GM21447 (cell line): Measurements from ENCODE around the gene MMP24OS.
"Not testable (repeated sequence)": the region's sequence is repeated elsewhere in the genome, so short reads cannot be mapped to it uniquely, and the experiment has no call there.

Experiments
- ATAC-seq: cut with Tn5 transposase; IDR thresholded peaks from one replicate; pipeline ENCODE4 v1.9.1; 2021; ENCODE audit not compliant: unreplicated experiment

Gene MMP24OS

DNA sequence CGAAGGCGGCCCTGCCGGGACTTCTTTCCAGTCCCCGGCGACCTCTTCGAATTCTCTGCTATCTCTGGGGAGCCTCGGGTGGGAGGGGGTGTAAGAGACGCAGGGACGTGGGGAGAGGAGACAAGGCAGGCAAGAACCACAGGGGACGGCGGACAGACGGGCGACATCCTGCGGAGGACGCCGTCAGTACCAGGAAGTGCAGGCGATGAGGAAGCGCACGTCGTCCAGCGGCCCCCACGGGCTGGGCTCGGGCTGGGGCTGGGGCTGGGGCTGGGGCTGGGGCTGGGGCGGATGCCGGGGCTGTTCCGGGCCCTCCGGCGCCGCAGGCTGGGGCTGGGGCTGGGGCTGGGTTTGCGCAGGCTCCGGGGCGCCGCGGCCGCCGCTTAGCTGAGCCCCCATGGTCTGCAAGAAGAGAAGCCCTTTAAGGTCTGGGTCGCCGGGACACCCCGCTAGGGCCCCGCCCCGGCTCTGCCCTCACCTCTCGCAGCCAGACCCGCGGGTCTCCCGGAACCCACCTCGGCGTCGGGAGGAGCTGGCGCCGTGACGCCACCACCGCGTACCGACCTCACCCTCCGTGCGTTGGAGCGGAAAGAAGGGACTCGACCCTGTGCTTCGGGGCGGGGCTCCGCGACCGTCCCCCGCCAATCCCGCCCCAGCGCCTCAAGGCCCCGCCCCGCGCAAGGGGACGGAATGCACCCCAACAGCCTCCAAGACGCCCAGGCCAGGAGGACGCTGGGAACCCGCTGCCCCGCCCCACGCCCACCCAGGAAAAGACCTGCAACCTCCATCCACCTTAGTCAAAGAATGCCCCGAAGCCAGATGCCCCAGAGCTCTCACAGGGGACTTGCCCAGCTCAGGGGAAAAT is at the start of gene MMP24OS:
Gene MMP24OS (minus strand): TSS at position 592 of the 865 bp plus-strand sequence. CDS start 193 bp downstream, at position 399.
- ATAC-seq: peak; percentile 76

DNA sequence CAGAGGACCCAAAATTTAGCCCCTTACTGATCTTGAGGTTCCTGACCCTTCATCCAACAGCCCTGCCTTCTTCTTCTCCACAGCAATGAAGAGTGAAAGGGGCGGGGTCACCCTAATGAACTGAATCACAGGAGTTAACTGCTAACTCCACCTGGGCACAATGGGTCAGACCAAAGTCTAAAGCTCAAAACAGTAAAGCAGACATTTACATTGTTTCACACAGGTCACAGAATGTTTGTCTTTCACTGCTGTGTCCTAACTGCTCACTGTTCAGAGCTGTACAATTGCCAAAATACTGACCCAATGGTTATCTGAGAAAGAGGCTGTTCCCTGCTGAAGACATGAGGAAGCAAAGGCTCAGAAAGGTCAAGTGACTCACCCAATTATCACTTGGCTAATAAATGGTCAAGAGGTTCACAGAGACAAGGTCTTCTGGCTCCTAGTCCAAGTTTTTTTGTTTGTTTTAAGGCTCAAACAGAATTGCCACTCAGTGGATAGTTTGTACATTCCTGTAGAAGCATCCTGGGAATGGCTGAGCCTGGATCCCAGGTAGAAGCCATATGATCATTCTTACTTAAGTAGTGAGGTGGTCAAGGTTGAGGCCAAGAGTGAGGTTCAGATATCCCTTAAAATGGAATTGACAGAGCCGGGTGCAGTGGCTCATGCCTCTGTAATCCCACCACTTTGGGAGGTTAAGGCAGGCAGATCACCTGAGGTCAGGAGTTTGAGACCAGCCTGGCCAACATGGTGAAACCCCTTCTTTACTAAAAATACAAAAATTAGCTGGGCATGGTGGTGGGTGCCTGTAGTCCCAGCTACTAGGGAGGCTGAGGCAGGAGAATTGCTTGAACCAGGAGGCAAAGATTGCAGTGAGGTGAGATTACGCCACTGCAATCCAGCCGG is 49.4 kb upstream of the MMP24OS start:
- no peak for ATAC-seq

DNA sequence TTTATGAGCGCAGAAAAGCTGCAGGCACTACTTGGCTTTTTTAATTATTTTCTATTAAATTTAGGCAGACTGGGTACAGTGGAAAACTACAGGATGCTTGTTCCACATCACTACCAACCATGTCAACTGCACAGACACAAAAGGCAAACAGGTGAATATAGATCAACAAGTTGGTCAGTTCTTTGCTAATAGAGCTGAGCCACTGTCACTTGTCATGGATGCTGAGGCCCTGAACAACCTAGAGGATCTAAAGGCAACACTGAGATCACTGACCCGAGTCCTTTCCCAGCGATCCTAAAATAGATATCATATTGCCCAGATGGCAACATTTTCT is 48.8 kb upstream of the MMP24OS start:
- ATAC-seq: no peak

DNA sequence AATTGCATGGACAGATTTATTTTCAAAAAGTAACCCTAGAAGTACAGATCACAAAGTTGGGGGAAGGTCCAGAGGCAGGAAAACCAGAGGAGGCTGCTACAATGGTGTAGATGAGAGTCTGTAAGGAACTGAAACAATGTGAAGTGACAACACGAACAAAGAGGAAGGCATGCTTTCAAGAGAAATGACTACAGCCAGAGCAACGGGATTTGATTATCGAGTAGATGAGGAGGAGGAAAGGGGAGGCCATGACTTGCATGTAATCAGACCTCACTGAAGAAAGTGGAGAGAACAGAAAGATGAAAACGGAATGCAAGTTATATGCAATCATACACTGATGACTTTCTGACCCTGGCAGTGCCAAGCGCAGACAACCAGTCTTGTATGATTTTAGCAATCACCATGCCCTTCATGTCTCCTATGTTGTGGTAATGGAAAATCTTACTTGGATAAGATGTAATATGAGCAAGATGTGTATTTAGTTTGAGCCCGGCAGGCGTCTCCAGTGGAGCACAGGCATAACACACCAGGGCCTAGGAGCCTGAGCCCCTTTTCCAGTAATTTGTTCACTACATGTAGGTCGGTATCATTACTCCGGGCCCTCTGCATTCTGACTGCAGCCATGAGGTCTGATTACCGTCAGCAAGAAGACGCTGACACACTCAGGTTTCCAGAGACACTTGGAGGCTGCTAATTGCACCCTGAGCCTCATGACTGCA is 48.3 kb upstream of the MMP24OS start:
- ATAC-seq: no peak

DNA sequence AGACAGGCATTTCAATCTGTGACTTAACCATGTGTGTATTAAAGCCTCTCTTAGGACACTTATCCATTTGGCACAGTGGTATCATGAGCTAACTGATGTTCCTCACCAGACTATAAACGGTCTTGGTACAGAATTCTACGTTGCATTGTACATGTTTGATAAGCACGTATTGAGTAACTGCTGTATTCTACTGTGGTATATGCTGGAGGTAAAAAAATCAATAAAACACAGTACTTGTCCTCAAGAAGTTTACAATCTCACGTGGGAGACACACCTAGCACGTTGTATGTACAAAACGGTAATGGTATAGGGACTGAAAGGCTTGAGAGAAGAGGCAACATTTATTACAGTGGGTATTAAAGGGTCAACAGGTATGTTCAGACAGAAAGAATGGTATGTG is 47.5 kb upstream of the MMP24OS start:
- no peak for ATAC-seq

DNA sequence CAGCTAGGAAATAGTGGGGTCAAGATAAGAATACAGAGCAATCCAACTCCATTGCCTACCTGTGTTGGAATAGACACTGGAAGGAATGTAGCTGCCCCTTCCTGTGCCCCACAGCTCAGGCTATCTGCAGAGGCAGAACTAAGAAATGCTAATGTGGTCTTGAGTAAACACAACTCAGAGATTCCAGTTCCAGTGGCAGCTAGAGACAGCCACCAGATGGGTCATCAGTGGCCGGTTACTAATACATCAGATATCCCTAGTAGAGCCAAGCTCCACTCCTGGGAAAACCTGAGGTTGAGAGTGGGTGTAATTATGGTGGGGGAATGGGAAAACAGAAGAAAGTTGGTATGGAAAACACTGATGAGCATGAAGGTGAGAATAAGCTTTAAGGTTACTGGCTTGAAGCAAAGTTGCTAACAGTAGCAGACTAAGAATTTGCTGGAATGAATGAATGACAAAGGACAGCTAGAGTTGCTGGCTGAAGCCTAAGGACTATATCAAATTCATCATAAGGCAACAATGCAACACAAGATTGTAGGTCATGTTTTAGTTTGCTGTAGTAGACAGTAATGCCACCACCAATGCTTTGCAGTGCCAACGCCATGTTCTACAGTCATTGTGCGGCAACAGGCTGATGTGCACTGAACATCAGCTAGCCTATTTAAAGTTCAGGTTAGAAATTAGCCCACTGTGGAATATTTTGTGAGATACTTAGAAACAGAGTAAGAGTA is 42.6 kb upstream of the MMP24OS start:
- ATAC-seq: no peak

DNA sequence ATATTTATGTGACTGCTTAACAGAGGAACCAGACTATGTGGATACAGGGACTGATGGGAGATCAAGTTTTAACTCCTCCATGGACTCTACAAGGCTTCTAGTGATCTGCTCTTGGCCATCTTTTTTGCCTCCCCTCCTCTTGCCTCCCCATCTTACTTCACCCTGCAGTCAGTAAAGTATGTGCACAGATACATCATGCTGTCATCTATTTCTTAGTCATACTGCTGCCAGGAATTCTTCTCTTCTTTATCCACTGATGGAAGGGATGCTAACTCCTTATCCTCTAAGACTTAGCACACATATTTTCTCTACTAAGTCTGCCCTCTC is 41.9 kb upstream of the MMP24OS start:
- no peak for ATAC-seq

DNA sequence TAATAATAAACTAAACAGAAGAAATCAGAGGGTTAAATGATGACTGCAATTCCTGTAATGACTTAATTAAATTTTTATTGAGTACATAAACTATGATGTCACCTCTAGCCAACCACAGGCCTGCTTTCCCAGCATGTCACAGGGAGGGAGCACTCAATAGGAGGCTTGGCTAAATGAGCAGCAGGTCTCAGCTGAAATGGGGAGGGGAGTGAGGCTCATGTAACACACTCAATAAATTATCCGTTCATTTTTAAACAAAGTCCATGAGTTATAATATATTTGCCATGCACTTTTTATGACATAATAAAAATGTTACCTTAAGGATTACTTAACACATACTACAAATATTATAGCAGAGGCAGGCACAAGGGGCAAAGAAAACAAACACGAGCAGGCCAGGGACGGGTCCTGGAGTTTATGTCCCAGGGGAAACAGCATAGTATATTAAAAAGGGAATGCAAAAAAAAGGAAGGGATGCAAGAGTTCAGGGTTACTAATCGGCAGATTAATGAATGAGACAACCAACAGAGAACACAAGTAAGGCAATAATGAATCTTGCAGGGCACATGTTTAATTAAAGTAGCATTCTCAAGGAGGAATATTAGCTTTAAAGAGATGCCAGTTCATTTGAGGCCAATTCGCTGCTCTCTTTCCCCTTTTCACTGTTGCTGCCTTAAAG is 41.4 kb upstream of the MMP24OS start:
- no peak for ATAC-seq

DNA sequence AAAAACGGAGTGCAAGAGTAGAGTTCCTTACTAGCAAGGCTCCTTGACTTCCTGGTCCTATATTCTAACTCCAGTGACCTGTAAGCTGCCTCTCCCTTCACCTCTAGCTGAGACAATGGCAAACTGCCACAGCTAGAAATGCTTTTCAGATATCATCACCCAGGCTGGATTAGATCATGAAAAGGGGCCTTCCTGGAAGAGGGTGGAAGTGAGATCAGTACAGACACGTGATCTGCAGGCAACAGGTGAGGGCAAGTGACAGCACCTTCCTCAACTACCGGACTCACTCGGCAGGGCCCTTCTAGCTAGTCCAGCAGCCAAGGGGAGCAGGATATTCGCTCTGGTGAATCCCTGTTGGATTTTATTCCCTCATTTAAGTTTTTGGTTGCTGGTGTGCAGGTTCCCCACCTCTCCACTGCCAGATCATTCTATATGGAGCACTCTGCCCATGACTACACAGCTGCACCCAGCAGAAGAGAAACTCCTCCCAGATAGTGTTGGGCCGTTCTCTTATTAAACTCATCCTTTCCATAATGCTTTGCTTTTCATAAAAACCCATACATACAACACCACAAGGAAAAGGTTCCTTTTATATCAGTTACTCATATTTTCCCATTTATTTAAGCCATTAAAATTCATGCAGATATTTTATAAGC is 40.7 kb upstream of the MMP24OS start:
- ATAC-seq: no peak

DNA sequence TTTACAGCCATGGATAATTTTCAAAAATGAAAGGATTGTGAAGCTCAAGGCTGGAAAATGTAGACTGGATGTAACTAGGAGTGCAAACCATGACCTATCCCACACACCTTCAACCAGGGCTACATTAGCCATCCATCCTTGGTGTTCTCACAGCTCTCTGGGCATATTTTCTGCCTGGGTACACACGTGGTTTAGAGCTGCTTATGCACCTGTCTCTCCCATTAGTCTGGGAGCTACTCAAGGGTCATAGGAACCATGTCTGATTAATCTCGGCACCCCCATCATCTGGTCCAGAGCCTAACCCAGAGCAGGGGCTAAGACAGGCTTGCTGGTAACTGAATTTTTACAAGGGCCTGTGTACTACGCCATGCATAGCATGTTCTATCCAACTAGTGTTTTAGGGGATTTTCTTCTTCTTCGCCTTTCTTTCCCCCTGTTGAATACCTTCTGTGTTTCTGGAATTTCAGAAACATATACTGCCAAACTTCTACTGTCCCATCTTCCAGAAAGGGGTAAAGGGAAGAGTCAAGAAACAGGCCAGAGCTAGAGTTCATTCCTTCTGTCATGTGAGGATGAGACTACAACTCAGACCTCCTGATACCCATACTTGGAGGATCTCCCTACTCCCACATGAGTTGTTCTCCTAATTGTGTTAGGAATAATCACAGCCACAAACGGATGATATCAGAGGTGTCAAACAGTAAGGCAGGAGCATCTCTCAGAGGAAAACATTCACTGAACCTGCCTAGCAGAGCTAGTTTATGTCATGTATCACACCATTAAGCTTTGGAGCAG is 39.7 kb upstream of the MMP24OS start:
- ATAC-seq: no peak

DNA sequence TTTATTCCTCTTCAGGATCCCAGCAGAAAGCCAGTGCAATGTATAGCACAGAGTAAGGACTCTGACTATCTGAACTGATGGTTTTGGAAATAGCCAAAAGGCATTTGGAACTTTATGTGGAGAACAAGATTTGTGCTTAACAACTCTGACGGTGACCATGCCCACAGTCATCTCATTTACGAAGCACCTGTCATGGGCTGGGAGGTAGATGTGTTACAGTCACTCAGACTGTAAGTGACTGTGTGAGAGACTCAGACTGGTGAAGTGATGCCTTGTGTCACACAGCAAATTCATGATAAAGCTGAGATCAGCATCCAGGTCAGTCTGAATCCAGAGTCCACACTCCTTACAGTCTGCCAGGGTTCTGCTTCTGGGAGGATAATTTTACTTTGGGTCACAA is 38.2 kb upstream of the MMP24OS start:
- no peak for ATAC-seq

DNA sequence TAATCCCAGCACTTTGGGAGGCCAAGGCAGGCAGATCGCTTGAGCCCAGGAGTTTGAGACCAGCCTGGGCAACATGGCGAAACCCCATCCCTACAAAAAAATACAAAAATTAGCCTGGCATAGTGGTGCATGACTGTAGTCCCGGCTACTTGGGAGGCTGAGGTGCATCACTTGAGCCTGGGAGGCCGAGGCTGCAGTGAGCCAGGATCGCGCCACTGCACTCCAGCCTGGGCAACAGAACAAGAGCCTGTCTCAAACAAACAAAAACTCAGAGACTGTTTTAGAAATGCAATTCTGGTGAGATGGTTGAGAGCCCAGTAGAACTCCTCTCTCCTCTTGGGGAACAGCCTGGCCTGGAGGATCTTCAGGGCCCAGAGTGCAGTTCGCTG is 37.7 kb upstream of the MMP24OS start:
- not testable (repeated sequence) for ATAC-seq

DNA sequence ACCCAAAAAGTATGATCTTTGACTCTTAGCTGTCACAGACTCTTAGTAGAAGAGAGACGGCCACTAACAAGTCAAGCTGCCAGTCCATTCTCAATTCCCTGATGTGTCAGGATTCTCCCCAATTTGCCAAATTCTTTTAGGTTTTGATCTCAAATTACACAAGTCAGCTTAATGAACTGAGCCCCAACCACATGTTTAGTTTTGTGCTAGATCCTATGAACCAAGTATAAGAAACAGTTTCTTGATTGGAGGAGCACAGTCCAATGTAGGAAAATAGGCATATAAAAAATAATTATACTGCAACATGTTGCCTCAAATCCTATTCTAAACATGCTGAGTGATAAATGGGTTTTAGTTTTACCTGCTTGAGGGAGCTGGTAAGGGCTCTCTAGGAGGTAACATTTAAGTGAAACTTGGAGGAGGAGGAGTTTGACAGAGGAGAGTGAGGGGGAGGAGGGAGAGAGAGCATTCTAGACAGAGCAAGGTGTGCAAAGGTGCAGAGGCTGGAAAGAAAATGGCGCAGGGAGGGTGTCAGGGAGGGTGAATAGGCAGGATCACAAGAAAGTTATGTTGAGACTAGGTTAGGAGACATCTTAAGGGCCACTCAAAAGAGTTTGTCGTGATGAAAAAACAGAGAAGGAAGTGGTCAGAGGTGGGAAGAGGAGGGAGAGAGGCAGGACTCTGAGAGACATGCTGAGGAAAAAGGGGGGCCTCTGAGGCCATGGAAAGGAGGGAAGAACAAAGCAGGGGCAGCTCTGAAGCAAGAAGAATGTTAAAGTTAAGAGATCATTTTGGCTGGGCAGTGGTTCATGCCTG is 37.1 kb upstream of the MMP24OS start:
- no peak for ATAC-seq

DNA sequence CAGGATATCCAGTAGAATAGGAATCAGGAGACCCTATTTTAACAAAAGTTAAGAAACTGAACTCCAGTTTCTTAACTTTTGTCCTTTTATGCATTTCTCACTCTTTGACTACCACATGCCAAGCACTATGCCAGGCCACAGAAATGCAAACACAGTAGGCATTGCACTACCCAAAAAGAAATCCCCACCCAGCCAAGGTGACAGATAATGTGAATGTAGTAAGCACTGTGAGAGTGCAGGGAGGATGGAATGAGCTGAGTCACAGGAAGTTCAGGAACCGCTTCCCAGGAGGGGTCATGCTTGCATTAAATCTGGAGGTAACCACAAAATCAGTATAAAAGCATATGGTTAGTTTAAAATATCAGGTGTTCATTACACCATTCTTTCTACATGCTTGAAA is 34.4 kb upstream of the MMP24OS start:
- no peak for ATAC-seq

DNA sequence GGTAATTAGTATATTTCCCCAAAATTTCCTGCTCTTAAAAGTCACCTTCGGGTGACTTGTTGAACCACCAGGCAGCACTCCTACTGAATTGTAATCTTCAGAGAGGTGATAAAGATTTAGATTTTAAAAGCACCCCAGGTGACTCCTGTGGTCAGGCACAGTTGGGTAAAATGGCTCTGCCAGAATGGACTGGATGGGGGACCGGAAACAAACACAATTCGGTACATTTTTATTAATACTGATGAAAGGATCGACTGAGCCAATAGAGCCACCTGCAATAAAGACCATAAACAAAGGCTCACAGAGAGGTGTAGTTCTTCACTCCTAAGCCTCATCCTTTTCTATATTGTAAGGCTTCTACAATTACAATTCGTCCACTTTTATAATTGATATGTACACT is 33.9 kb upstream of the MMP24OS start:
- ATAC-seq: no peak

DNA sequence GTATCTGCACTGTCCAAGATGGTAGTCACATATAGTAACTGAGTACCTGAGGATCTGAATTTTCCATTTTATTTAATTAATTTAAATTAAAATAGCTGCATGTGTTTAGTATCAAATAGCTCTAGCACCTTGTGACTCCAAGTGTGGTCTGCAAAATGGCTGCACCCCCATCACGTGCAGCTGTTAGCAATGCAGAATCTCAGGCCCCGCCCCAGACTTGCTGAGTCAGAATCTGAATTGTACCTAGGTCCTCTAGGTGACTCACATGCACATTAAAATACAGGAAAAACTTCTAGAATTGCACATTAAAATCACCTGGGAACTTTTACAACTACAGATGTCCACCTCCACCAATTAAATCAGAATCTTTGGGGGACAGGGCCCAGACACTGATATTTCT is 33.5 kb upstream of the MMP24OS start:
- no peak for ATAC-seq

DNA sequence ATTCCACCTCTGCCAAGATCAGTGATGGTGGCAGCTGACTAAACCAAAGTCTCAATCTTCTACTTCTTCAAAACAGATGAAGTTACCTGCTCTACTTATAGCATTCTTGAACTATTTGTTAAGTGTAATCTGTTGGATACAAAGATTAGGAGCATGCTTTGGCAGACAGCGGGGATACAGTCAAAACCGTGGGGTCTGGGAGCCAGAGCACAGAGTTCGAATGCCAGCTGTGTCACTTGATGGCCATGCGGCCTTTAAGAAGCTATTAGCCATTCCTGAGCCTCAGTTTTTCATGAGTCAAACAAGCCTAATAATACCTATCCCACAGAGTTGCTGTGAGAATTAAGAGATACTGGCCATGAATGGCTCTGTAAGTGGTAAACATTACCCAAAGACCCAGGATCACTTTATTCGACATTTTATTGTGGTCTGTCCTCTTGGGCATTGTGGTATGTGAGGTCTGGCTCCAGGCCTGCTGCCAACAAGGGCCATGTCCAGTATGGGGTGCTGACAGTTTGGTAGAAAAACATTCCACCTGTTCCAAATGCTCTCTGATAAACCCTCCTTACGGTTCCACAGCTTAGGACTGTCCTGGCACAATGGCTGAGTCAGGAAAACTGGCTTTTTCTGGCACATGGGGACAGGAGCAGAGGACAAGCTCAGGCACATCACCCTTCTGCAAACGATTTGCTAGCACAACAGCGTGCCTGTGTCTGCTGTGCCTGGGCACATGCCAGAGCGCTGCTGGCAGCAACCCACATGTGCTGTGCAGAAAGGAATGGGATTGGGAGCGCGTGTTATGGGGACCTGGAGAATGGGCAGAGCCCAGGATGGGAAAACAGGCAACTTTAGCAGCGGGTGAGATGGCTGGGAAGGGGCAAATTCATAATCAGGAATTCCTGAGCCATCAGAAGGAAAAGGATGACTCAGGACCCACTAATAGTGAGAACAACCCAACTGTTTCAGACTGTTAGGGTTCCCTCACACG is 30.0 kb upstream of the MMP24OS start:
- no peak for ATAC-seq
